OCI-LY1 (cell line): ENCODE results near the gene TEX30.

ENCODE experiments used
- H2AFZ ChIP-seq: fragments of 200-600 bp; sonication (generic), shearing (Covaris generic); 2 replicates; pipeline ENCODE4 v1.6.0; 2014; ENCODE audit warnings: antibody characterized with exemption, mild to moderate bottlenecking, low read length
- H3F3A ChIP-seq: fragments of 200-600 bp; sonication (generic), shearing (Covaris generic); 2 replicates; pipeline ENCODE4 v1.6.0; 2014; ENCODE audit warnings: mild to moderate bottlenecking, antibody characterized with exemption, low read length, moderate library complexity; ENCODE audit not compliant: insufficient read depth
- H3K27ac ChIP-seq: fragments of 200-600 bp; sonication (generic); 2 replicates; pipeline ENCODE4 v1.5.1; 2014; ENCODE audit warnings: low read length, mixed run types, mild to moderate bottlenecking, low read depth; ENCODE audit not compliant: poor library complexity, severe bottlenecking
- H3K27me3 ChIP-seq: fragments of 200-600 bp; sonication (generic); 2 replicates; pipeline ENCODE4 v1.6.0; 2014; ENCODE audit warnings: antibody characterized with exemption, mild to moderate bottlenecking, low read length, moderate library complexity; ENCODE audit not compliant: insufficient read depth
- H3K36me3 ChIP-seq: fragments of 200-600 bp; sonication (generic); 2 replicates; pipeline ENCODE4 v1.6.1; 2014; ENCODE audit warnings: mild to moderate bottlenecking, antibody characterized with exemption, low read length, moderate library complexity, mixed read lengths; ENCODE audit not compliant: insufficient read depth
- H3K4me1 ChIP-seq: fragments of 200-600 bp; sonication (generic); 2 replicates; pipeline ENCODE4 v1.5.1; 2014; ENCODE audit warnings: mild to moderate bottlenecking, low read length, moderate library complexity; ENCODE audit not compliant: insufficient read depth, severe bottlenecking
- H3K4me2 ChIP-seq: fragments of 200-600 bp; sonication (generic), shearing (Covaris generic); 2 replicates; pipeline ENCODE4 v1.6.1; 2014; ENCODE audit warnings: low read length
- H3K4me3 ChIP-seq: fragments of 200-600 bp; sonication (generic); 2 replicates; pipeline ENCODE4 v1.5.1; 2014; ENCODE audit warnings: low read length, low read depth, mild to moderate bottlenecking, mixed read lengths; ENCODE audit not compliant: poor library complexity, severe bottlenecking
- H3K79me2 ChIP-seq: fragments of 200-600 bp; shearing (Covaris generic); 2 replicates; pipeline ENCODE4 v1.6.1; 2016; ENCODE audit warnings: mixed run types, low read length, mixed read lengths; ENCODE audit not compliant: insufficient read depth
- H3K9ac ChIP-seq: fragments of 200-600 bp; sonication (generic), shearing (Covaris generic); 2 replicates; pipeline ENCODE4 v1.6.1; 2014; ENCODE audit warnings: mild to moderate bottlenecking, low read length, mixed read lengths
- H3K9me2 ChIP-seq: fragments of 200-600 bp; sonication (generic), shearing (Covaris generic); 2 replicates; pipeline ENCODE4 v1.6.1; 2014; ENCODE audit warnings: low read depth, mild to moderate bottlenecking, low read length, mixed read lengths
- H3K9me3 ChIP-seq: fragments of 200-600 bp; shearing (Covaris generic); 2 replicates; pipeline ENCODE4 v1.6.1; 2014; ENCODE audit warnings: low read length, mixed read lengths
- H4K20me1 ChIP-seq: fragments of 200-600 bp; sonication (generic), shearing (Covaris generic); 2 replicates; pipeline ENCODE4 v1.6.0; 2016; ENCODE audit warnings: mild to moderate bottlenecking, low read length; ENCODE audit not compliant: insufficient read depth
- CTCF ChIP-seq: fragments of 200-600 bp; sonication (generic), shearing (Covaris generic); IDR thresholded peaks from 2 replicates; pipeline ENCODE4 v1.5.1; 2017; ENCODE audit warnings: mild to moderate bottlenecking, antibody characterized with exemption, low read length, moderate library complexity, mixed read lengths
- EZH2 ChIP-seq: fragments of 200-600 bp; sonication (generic), shearing (Covaris generic); IDR thresholded peaks from 2 replicates; pipeline ENCODE4 v1.8.0; 2017; ENCODE audit warnings: borderline replicate concordance, mixed run types, mild to moderate bottlenecking, antibody characterized with exemption, low read length, moderate library complexity, mixed read lengths

Gene TEX30

GRCh38 chr13:102771298-102772041 is 2.1 kb downstream of the TEX30 start:
- peaks cover 38% of the 10 kb centered on the region for H3K4me1 ChIP-seq
- no peak overlapping the region for H2AFZ ChIP-seq
- peak overlapping the region; percentile 81 for H3K4me3 ChIP-seq
- no peak overlapping the region; the same call in 1 of the 2 replicates for H3K9ac ChIP-seq
- no peaks in the 10 kb centered on the region for H3K9me2 ChIP-seq
- no peaks in the 10 kb centered on the region for H4K20me1 ChIP-seq
- no peaks in the 10 kb centered on the region for H3K27me3 ChIP-seq
- peak overlapping the region; percentile 83 for H3K4me2 ChIP-seq
- no peak for TF ChIP-seq EZH2
- no peak for TF ChIP-seq CTCF
- peaks cover 5% of the 10 kb centered on the region; the same call in 1 of the 2 replicates for H3K79me2 ChIP-seq
- H3K9me3 ChIP-seq = no peaks in the 10 kb centered on the region
- no peaks in the 10 kb centered on the region for H3F3A ChIP-seq
- no peak overlapping the region for H3K27ac ChIP-seq
- H3K36me3 ChIP-seq = peaks cover 20% of the 10 kb centered on the region

- H3F3A ChIP-seq = no peaks in the 10 kb centered on the region
- no peaks in the 10 kb centered on the region for H3K9me3 ChIP-seq
- H3K4me3 ChIP-seq = no peak overlapping the region
- no peaks in the 10 kb centered on the region for H4K20me1 ChIP-seq
- no peaks in the 10 kb centered on the region for H3K27me3 ChIP-seq
- no peak overlapping the region for H3K9ac ChIP-seq
- peaks cover 30% of the 10 kb centered on the region for H3K36me3 ChIP-seq
- no peaks in the 10 kb centered on the region for H3K9me2 ChIP-seq
- no peak for TF ChIP-seq CTCF
- TF ChIP-seq EZH2 = no peak
- peak overlapping the region; percentile 83; the same call in 1 of the 2 replicates for H3K4me2 ChIP-seq
- peak overlapping the region; percentile 30 for H3K27ac ChIP-seq
- peaks cover 38% of the 10 kb centered on the region for H3K4me1 ChIP-seq
- peaks cover 5% of the 10 kb centered on the region; the same call in 1 of the 2 replicates for H3K79me2 ChIP-seq
- no peak overlapping the region for H2AFZ ChIP-seq
Observed at GRCh38 chr13:102770435-102770834, 3.2 kb downstream of the TEX30 start.

GRCh38 chr13:102769679-102770078 is 3.9 kb downstream of the TEX30 start:
- Histone ChIP-seq H3K4me1 (peaks cover 38% of the 10 kb centered on the region), H3K36me3 (peaks cover 34% of the 10 kb centered on the region), H3K27ac (no peak overlapping the region), H4K20me1 (no peaks in the 10 kb centered on the region), H3K4me2 (peak overlapping the region; percentile 83; the same call in 1 of the 2 replicates), H3K9me3 (no peaks in the 10 kb centered on the region), H3K79me2 (peaks cover 5% of the 10 kb centered on the region; the same call in 1 of the 2 replicates), H3K4me3 (no peak overlapping the region), H3K27me3 (no peaks in the 10 kb centered on the region), H3K9me2 (no peaks in the 10 kb centered on the region), H3K9ac (no peak overlapping the region), H2AFZ (no peak overlapping the region), H3F3A (no peaks in the 10 kb centered on the region)
- no peak for TF ChIP-seq EZH2
- no peak; the same call in 1 of the 2 replicates for TF ChIP-seq CTCF
